Right lobe of liver (tissue), 4 donors: ENCODE measurements around the gene STXBP4.

Source experiments
- CTCF ChIP-seq, 4 donors: fragments of 200-600 bp in 3 of 4; fragments of 450-650 bp in 1 of 4; IDR thresholded peaks; one replicate each; pipeline versions ENCODE4 v1.5.1 to v1.8.0; 2016 to 2022; ENCODE audit warnings: antibody characterized with exemption in 4 of 4, mild to moderate bottlenecking in 2 of 4
- POLR2A ChIP-seq: fragments of 450-650 bp; IDR thresholded peaks from one replicate; pipeline ENCODE4 v1.6.1; 2017; ENCODE audit warnings: antibody characterized with exemption, mild to moderate bottlenecking
- donor health status: DM: no; HTN: no; CAD: no.
- donor health status: DM: no; HTN: no; CAD: no.
- donor health status: DM: no; HTN: yes; CAD: no.

- TF ChIP-seq POLR2A (no peak), CTCF (IDR thresholded peaks at IDR 0.05) (no peak)
Observed at GRCh38 chr17:55186937-55187770, 218.6 kb downstream of the STXBP4 start.
